Fibroblast of skin of scalp (primary cell): ENCODE measurements around the gene SLC35G2. TPM values are rescaled to one million over a fixed set of nuclear protein-coding genes. Genes with fewer than 3 reads are reported as not detected.
"Not testable (repeated sequence)": the region's sequence is repeated elsewhere in the genome, so short reads cannot be mapped to it uniquely, and the experiment has no call there.

Experiments
- DNase-seq: peaks from one replicate; pipeline ENCODE4 v3.0.0-alpha.2; 2013
- polyA plus RNA-seq, 2 experiments: library from polyadenylated mRNA; unstranded; fragments of 120-200 nt; gene quantifications; one replicate each; pipeline ENCODE4 v1.2.1, GENCODE V29; 2013; ENCODE audit not compliant: insufficient read length in 2 of 2

The SLC35G2 gene
- polyA plus RNA-seq (2013, experiment 1 of 2; ENCODE audit: insufficient read length) = 5.7 TPM
- 5.6 TPM for polyA plus RNA-seq (2013, experiment 2 of 2; ENCODE audit: insufficient read length)

DNA sequence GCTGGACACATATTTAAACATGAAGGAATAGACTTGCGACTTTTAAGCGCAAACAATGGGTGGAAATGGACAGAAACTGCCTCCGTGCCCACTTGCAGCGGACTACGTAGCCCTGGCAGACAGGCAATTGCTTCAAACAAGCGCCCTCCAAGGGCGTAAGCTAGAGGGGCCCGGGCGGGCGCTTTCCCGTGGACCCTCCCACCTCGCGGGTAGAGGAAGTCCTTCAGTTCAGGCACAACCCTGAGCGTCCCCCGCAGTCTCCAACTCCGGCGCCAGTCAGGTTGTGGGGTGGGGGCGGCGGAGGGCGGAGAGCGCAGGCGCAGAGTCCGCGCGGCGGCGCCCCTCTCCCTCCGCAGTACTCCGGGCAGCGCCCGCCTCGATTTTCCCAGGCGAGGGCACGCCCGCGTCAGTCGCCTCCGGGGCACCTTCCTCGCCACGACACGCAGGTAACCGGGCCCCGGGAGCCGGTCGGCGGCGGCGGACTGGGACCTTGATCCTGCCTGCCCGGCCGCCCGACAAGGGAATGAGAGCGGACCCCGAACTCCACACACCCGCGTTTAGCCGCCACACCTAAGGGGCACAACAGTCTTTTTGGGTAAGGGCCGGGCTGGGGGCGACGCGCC is at the start of gene SLC35G2:
SLC35G2 (plus strand) TSS at position 358 of the 623 bp plus-strand sequence. CDS start 35,335 bp downstream, outside the sequence.
- peak; percentile 59 for DNase-seq

DNA sequence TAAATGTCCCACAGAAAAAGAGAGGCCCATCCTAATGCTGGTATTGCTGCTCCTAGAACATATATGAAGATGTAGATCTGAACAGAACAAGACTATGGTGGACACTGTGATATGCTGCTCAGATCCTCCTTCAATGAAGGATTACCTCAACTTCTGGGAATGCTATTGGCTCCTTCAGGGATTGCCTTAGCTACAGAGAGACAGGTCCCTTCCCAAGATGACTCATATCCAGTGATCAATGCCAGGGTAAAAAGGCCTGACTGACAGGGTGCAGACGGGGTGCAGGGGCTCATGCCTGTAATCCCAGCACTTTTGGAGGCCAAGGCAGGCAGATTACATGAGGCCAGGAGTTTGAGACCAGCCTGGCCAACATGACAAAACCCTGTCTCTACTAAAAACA is 46.2 kb upstream of the SLC35G2 start:
- DNase-seq = peak; percentile 34

GRCh38 chr3:136778865-136779264 is 40.1 kb upstream of the SLC35G2 start:
- DNase-seq = peak; percentile 40

DNA sequence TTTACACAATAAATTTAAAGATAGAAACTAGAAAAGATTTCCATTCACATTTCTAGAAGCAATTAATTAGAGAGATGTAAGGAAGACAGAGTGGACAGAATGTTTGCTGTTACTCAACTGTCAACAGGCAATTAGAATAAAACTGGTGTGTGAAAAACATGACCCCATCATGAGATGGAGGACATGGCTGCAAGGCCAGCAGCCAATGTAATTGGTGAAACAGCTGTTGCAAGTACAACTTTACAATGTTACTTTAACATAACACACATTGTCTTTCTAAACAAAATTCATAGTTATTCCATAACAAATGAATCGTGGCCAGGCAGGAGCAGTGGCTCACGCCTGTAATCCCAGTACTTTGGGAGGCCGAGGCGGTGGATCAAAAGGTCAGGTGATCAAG is 38.2 kb upstream of the SLC35G2 start:
- no peak for DNase-seq

DNA sequence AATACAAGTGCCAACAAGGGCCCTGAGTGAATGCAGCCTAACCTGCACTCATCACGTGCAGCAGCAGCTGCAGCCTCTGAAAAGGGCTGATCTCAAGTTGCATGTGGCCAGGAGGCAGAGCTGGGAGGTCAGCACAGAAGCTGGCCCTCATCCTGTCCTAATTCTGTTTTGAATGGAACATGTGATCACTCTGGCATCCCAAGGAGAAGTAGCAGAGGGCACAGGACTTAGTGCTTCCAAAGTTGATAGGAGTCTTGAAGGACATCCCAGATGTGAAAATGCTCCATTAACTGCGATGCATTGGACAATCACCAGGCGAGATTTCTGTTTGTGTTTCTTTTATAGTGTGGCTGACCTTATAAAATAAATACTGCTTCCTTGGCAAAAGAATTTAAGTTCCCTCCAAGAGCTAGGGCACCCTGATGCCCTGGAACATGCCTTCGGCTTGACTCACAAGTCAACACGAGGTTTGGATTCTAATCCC is 35.2 kb upstream of the SLC35G2 start:
- DNase-seq = no peak

DNA sequence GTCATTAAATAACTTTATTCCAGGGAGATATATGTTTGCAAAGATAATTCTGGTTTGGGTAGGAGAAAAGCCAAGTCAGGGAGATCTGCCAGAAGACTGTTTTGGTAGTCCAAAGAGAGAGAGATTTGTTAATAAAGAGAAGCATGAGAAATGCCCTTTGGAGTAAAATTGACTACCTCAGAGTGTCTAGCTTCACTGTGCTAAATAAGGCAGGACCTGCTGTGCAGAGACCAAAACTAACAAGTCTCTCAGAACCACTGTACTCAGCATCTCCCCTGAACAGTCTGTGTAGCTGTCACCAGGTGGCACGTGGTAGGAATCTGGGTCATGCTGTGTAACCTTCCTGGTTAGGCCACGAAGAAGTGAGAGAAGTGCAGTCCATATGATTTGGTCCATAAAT is 31.6 kb upstream of the SLC35G2 start:
- DNase-seq = peak; percentile 48

DNA sequence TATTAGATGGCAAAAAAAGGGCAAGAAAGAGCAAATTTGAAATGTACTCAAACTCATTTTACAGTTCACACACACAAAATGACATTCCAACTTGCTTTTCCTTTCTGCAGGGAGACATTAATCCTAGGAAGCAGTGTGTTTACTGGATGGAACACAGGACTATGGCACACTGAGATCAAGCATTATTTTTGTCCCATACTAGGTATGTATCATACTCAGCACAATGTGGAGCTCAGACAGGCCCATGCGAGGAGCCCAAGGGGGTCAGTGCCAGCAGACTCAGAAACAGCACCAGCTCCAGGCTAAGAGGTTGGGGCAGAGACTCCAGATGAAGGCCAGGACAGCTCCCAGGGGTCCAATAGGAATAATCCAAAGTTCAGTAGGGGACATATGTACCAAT is 30.8 kb upstream of the SLC35G2 start:
- DNase-seq = no peak

- DNase-seq = no peak
Measured at GRCh38 chr3:136789976-136790375, 28.9 kb upstream of the SLC35G2 start.

DNA sequence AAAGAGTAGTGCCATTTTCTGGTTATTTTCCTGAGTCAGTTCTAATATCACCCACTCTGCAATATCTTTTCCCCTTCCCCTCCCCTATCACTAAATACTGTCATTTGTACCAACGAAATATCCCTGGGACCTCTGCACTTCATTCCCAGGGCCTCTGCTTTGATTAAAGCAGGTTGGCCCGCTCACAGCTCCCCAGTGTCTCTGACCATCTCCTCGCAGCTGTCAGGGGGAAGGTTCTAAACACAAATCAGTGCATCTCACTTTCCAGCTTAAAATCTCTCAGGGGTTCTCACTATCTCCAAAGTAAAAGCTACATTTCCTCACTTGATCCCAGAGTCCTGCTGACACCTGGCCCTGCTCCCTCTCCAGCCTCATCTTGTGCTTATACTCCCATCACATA is 28.1 kb upstream of the SLC35G2 start:
- no peak for DNase-seq

DNA sequence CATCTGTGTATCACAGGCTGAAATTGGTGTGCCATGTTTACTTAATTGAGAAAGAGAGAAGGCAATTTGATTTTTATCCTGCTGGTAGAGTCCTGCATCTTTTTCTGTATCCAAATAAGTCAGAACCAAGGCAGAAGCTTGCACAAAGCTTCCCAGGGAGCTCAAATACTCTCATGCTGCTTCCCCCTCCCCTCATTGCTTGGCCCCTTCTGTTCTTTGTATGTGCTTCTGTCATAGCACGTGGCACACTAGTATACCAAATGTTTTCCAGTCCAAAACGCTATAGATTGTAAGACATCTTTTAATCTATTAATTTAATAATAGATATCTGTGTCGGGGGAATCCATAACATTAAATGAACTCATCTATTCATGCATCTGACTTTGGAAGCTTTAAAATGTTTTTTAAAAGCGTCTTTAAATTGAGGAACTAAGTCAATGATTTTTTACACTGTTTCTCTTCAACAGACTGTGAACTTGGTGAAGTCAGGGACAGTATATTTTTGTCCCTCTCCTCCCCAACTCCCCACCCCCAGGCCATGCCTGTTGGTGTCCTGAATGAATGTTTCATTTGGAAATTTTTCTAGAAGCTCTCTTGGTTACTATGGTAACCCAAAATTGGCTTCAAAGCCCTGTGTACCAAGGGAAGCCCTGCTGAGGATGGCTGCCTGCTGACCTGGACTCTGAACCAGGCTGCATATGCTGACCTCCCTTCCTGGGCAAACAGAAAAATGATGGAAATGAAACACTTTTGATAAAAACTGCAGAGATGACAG is 26.2 kb upstream of the SLC35G2 start:
- no peak for DNase-seq

DNA sequence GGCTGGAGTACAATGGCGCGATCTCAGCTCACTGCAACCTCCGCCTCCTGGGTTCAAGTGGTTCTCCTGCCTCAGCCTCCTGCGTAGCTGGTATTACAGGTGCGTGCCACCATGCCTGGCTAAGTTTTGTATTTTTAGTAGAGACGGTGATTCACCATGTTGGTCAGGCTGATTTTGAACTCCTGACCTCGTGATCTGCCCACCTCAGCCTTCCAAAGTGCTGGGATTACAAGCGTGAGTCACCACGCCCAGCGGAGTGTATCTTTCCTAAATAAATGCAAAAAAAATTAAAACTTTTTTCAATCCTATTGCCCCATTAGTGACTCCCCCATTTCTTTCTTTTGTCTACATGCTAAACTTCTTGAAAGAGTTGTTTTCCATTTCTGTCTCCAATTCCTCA is 17.8 kb upstream of the SLC35G2 start:
- not testable (repeated sequence) for DNase-seq

- peak; percentile 43 for DNase-seq
Measured at GRCh38 chr3:136802481-136802996, 16.4 kb upstream of the SLC35G2 start.

GRCh38 chr3:136804141-136804540 is 14.8 kb upstream of the SLC35G2 start:
- no peak for DNase-seq

DNA sequence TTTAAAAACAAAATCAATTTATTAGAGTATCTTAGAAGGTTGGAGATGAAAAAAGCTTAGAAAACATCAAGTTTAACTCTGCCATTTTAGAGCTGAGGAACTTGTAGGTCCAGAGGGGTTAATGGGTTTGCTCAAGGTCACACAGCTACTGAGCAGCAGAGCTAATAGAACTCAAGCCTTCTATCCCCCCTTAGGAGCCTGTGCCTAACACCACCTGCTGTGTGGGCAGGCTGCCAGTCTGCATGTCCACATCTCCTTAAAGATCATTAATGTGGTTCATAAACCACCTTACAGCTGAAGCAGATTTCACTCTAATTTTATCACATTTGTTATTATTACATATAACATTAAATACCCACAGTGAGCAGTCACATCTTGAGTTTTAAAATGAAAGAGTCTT is 14.1 kb upstream of the SLC35G2 start:
- DNase-seq = no peak

DNA sequence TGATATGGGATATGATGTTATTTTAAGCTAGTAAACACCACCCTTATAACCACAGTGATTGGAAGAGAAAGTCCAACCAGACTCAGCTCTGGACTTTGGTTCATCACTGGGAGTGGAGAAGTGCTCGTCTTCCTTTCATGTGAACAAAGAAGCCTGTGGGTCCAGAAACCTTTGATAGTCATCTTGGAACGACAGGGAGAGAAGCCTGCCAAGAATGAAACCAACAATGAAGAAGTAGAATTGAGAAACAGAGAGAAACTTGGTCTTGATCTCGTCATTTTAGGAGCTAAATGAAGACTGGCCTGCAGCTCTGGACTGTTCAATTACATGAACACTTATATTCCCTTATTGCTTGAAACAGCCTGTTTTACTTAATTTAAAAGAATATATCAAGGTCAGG is 13.1 kb upstream of the SLC35G2 start:
- no peak for DNase-seq

GRCh38 chr3:136811701-136812100 is 7.2 kb upstream of the SLC35G2 start:
- no peak for DNase-seq

DNA sequence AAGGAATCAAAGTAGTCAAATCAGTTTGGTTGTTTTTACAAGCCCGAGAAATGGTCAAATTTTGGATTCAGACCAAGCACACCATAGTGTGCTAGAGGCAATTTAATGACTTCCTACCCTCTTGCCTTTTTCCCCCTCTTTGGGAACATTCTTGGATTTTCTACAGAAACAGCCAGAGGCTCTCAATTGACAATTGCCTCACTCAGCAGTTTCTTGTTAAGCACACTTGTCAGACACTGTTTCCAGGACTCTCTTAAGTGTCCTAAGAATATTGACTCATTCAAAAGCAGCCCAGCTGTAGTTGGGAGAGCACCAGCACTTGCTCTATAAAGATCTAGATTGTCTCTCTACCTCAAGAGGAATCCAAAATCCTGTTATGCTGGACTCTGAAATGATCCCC is 1.5 kb upstream of the SLC35G2 start:
- no peak for DNase-seq

GRCh38 chr3:136818191-136818768 is 646 bp upstream of the SLC35G2 start:
- DNase-seq = peak; percentile 59

- peak; percentile 80 for DNase-seq
Measured at GRCh38 chr3:136819392-136819730, 435 bp downstream of the SLC35G2 start.

DNA sequence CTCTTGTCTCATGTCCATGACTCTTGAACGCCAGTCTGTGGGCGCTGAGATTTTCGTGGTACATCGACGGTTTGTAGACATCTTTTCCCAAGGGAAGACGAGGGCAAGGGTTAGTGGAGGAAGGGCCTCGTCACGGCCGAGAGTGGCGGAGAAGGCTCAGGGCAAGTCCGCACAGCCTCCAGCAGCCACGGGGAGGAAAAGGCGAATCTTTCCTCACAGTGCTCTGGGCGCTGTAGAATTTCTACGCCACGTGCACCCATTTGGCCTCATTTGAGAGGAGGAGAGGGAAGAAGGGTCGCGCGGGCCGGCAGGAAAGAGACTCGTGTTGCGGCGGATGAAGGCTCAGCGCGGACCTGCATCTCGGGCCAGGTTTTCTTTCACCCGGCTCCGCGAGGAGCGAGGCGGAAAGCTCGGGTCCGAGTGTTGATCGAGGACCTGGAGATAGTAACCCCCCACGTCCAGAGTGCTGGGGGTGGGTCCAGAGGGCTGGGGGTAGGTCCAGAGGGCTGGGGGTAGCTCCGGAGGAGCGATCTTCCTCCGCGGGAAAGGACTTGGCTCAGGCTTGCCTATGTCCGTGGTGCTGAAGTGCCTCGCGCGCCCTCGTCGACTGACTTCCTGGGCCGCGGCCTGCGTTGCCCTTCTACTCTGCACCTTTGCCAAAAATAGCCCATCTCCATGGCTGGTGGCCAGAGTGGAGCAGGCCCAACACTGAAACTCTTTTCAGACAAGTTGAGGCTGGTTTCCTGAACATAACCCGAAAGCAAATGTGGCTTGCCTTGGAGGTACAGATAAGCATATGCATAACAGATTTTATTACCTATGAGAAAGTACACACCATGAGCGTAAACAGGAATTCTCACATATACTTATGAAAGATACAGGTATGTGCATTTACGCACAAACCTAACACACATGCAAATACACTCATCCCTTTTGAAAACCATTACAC is 1.1 kb downstream of the SLC35G2 start:
- DNase-seq = peak; percentile 55

GRCh38 chr3:136831461-136831860 is 12.5 kb downstream of the SLC35G2 start:
- DNase-seq = no peak

- no peak for DNase-seq
Measured at GRCh38 chr3:136835089-136835812, 16.3 kb downstream of the SLC35G2 start.
